Kidney (tissue), 14 donors: ENCODE measurements around the gene LTC4S. TPM values are rescaled to one million over a fixed set of nuclear protein-coding genes. Genes with fewer than 3 reads are reported as not detected.

Source experiments
- DNase-seq, 5 donors: peaks; one replicate each; pipeline ENCODE4 v3.0.0-alpha.2; 2013 to 2020
- FAIRE-seq: peaks from 2 replicates; lab custom pipeline; 2012; peaks lifted over from hg19 to GRCh38; lab: Jason Lieb, UNC
- H3K27ac ChIP-seq, 2 donors: one replicate each; pipeline ENCODE4 v1.7.0; 2013; ENCODE audit warnings: low read depth in 2 of 2, low read length in 2 of 2, inconsistent platforms in 1 of 2
- H3K27me3 ChIP-seq: one replicate; pipeline ENCODE4 v1.7.1; 2013; ENCODE audit warnings: low read length, inconsistent platforms; ENCODE audit not compliant: control insufficient read depth, insufficient read depth
- H3K36me3 ChIP-seq, 3 donors: one replicate each; pipeline versions ENCODE4 v1.7.0 to v1.7.1; 2013; ENCODE audit warnings: low read length in 3 of 3, control low read depth in 1 of 3, inconsistent platforms in 1 of 3; ENCODE audit not compliant: insufficient read depth in 3 of 3, control insufficient read depth in 2 of 3
- H3K4me1 ChIP-seq, 3 donors: one replicate each; pipeline versions ENCODE4 v1.7.0 to v1.7.1; 2013; ENCODE audit warnings: low read length in 3 of 3, inconsistent platforms in 1 of 3, low read depth in 1 of 3; ENCODE audit not compliant: control insufficient read depth in 2 of 3, insufficient read depth in 2 of 3
- H3K4me3 ChIP-seq, 3 donors: one replicate each; pipeline versions ENCODE4 v1.7.0 to v1.8.1; 2013; ENCODE audit warnings: low read length in 3 of 3, control low read depth in 1 of 3, inconsistent platforms in 1 of 3
- H3K9ac ChIP-seq, 3 donors: one replicate each; pipeline versions ENCODE4 v1.7.0 to v1.7.1; 2013; ENCODE audit warnings: low read length in 3 of 3, control low read depth in 1 of 3, inconsistent platforms in 1 of 3
- H3K9me3 ChIP-seq, 3 donors: one replicate each; pipeline versions ENCODE4 v1.7.0 to v1.7.1; 2013; ENCODE audit warnings: low read length in 3 of 3, control low read depth in 1 of 3, inconsistent platforms in 1 of 3; ENCODE audit not compliant: control insufficient read depth in 2 of 3, insufficient read depth in 1 of 3
- CTCF ChIP-seq: IDR thresholded peaks from 3 replicates; pipeline ENCODE4 v1.5.1; 2012; ENCODE audit warnings: mild to moderate bottlenecking, moderate library complexity, borderline replicate concordance; ENCODE audit not compliant: insufficient read depth; ENCODE audit errors: extremely low read depth
- intact Hi-C: fragments of 100-400 bp; cut with DNase I; formaldehyde crosslinking; loops from one replicate; pipeline ENCODE4 v1.11.1; 2022
- polyA plus RNA-seq: library from polyadenylated mRNA; stranded (reverse); fragments of 350-450 nt; fragmentation: Illumina TruSeq; extraction: RNeasy Lipid Tissue Mini Kit (QIAGEN cat#74804); gene quantifications from one replicate; pipeline ENCODE4 v1.2.3, GENCODE V29; 2014; ENCODE audit warnings: low read depth, low replicate concordance; ENCODE audit not compliant: insufficient read depth
- total RNA-seq: library from RNA; stranded (reverse); fragmentation: NEBNext Ultra II Directional; extraction: Animal tissue kit (Norgen Biotek cat#: 25700); gene quantifications from one replicate; pipeline ENCODE4 v1.2.1, GENCODE V29; 2021
- donor health status: control.
- donor health status: control.
- donor health status: control.
- donor health status: control.
- donor health status: control.
- donor health status: DM: yes; HTN: yes; CAD: no.
- donor health status: Normal renal cell carcinoma (clear cell type).

The LTC4S gene
- total and polyA plus RNA-seq, 2 donors from 2014 or later, result 20.1 to 30.6 TPM

GRCh38 chr5:179755022-179755421 lies 38.8 kb upstream of the LTC4S start:
- Histone ChIP-seq H3K36me3 (no peaks in the 10 kb centered on the region), H3K27ac (peak overlapping the region in 1 of 2 donors; percentile 40), H3K9me3 (no peaks in the 10 kb centered on the region), H3K4me1 (peaks cover 2 to 17% (median 6%) of the 10 kb centered on the region in 3 donors), H3K4me3 (no peak overlapping the region), H3K9ac (no peak overlapping the region), H3K27me3 (no peaks in the 10 kb centered on the region)
- no peak for FAIRE-seq
- no peak for TF ChIP-seq CTCF
- intact Hi-C loops, result no loop called here
- DNase-seq, result peak in 3 of 5 donors; percentile 29 to 62 (median 56)

GRCh38 chr5:179758955-179759354 lies 34.8 kb upstream of the LTC4S start:
- DNase-seq (no peak), FAIRE-seq (no peak)
- Histone ChIP-seq H3K27ac (no peak overlapping the region), H3K9ac (peak overlapping the region in 1 of 3 donors; percentile 22), H3K9me3 (no peaks in the 10 kb centered on the region), H3K36me3 (no peaks in the 10 kb centered on the region), H3K4me1 (peaks cover 6 to 38% (median 23%) of the 10 kb centered on the region in 3 donors), H3K4me3 (no peak overlapping the region), H3K27me3 (no peaks in the 10 kb centered on the region)
- intact Hi-C loops, result no loop called here
- no peak for TF ChIP-seq CTCF

GRCh38 chr5:179759581-179760551 lies 33.9 kb upstream of the LTC4S start:
- no peak for TF ChIP-seq CTCF
- Histone ChIP-seq H3K4me1 (peaks cover 3 to 36% (median 23%) of the 10 kb centered on the region in 3 donors), H3K9ac (no peak overlapping the region), H3K9me3 (no peaks in the 10 kb centered on the region), H3K27me3 (no peaks in the 10 kb centered on the region), H3K4me3 (no peak overlapping the region), H3K27ac (peak overlapping the region in 1 of 2 donors; percentile 68), H3K36me3 (no peaks in the 10 kb centered on the region)
- FAIRE-seq, result no peak
- intact Hi-C loops, result no loop called here
- no peak for DNase-seq
